HG03565 (cell line): Measurements from ENCODE around the gene SORCS1.
A peak's percentile ranks its signal among the peaks of the same experiment; 100 is the strongest.

Experiments used
- ATAC-seq: cut with Tn5 transposase; IDR thresholded peaks from one replicate; pipeline ENCODE4 v1.9.1; 2021; ENCODE audit warnings: mild to moderate bottlenecking, moderate library complexity; ENCODE audit not compliant: unreplicated experiment

SORCS1 gene

GRCh38 chr10:106826716-106827115 lies 337.8 kb downstream of the SORCS1 start:
- ATAC-seq = no peak

GRCh38 chr10:106825576-106826364 lies 338.7 kb downstream of the SORCS1 start:
- ATAC-seq = no peak

- no peak for ATAC-seq
Measured at GRCh38 chr10:106820579-106820978, 343.9 kb downstream of the SORCS1 start.

GRCh38 chr10:106819490-106819889 lies 345.0 kb downstream of the SORCS1 start:
- ATAC-seq = no peak

- ATAC-seq = no peak
Measured at GRCh38 chr10:106816318-106817085, 348.0 kb downstream of the SORCS1 start.

GRCh38 chr10:106815427-106816043 lies 349.0 kb downstream of the SORCS1 start:
- ATAC-seq = no peak

GRCh38 chr10:106804992-106805582 lies 359.4 kb downstream of the SORCS1 start:
- ATAC-seq = no peak

- ATAC-seq = no peak
Measured at GRCh38 chr10:106802949-106803348, 361.6 kb downstream of the SORCS1 start.

GRCh38 chr10:106799776-106800175 lies 364.7 kb downstream of the SORCS1 start:
- no peak for ATAC-seq

- ATAC-seq = peak; percentile 85
Measured at GRCh38 chr10:106795619-106796018, 368.9 kb downstream of the SORCS1 start.

- ATAC-seq = no peak
Measured at GRCh38 chr10:106793617-106794016, 370.9 kb downstream of the SORCS1 start.

- no peak for ATAC-seq
Measured at GRCh38 chr10:106789623-106790022, 374.9 kb downstream of the SORCS1 start.

GRCh38 chr10:106788982-106789381 lies 375.5 kb downstream of the SORCS1 start:
- no peak for ATAC-seq

- ATAC-seq = no peak
Measured at GRCh38 chr10:106785528-106785927, 379.0 kb downstream of the SORCS1 start.

GRCh38 chr10:106780632-106781031 lies 383.9 kb downstream of the SORCS1 start:
- no peak for ATAC-seq

- no peak for ATAC-seq
Measured at GRCh38 chr10:106777841-106778240, 386.7 kb downstream of the SORCS1 start.

GRCh38 chr10:106775127-106775526 lies 389.4 kb downstream of the SORCS1 start:
- ATAC-seq = no peak

GRCh38 chr10:106772957-106773356 lies 391.5 kb downstream of the SORCS1 start:
- ATAC-seq = no peak

GRCh38 chr10:106771154-106771553 lies 393.4 kb downstream of the SORCS1 start:
- ATAC-seq = no peak

GRCh38 chr10:106768204-106768603 lies 396.3 kb downstream of the SORCS1 start:
- no peak for ATAC-seq

- ATAC-seq = no peak
Measured at GRCh38 chr10:106765928-106766327, 398.6 kb downstream of the SORCS1 start.
